ENCODE measurements around the gene ATP8B4. TPM values are rescaled to one million over a fixed set of nuclear protein-coding genes. Genes with fewer than 3 reads are reported as not detected.
A peak's percentile ranks its signal among the peaks of the same experiment; 100 is the strongest.

ATP8B4 gene
- total RNA-seq, 1 donor from 2014 or later: 9.8 TPM

DNA sequence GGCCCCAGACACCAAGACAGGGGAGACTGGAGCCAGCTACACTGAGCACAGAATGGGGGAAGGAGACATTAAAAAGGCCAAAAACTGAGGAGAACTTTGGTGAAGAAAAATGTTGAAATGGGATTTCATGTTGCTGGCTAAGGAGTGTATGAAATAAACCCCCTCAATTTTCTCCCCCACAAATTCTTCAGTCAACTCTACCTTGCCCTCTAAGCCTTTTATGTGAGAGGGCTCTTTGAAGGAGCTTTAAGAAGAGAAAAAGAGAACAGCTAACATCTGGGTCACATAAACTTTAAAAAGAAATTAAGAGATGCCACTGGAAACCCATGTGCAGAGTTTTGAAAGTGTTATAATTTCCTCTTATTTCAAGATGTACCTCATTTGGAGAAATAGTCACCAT is 88.6 kb downstream of the ATP8B4 start:
- H3K4me3 ChIP-seq: no peak overlapping the region
- H3K9me3 ChIP-seq: no peaks in the 10 kb centered on the region
- intact Hi-C loops (cut with DNase I): no loop called here
- H3K4me1 ChIP-seq: no peaks in the 10 kb centered on the region
- DNase-seq (ENCODE audit: extremely low spot score in 2 of 2): no peak
- H3K27ac ChIP-seq: no peak overlapping the region
- TF ChIP-seq, protein P1, sequence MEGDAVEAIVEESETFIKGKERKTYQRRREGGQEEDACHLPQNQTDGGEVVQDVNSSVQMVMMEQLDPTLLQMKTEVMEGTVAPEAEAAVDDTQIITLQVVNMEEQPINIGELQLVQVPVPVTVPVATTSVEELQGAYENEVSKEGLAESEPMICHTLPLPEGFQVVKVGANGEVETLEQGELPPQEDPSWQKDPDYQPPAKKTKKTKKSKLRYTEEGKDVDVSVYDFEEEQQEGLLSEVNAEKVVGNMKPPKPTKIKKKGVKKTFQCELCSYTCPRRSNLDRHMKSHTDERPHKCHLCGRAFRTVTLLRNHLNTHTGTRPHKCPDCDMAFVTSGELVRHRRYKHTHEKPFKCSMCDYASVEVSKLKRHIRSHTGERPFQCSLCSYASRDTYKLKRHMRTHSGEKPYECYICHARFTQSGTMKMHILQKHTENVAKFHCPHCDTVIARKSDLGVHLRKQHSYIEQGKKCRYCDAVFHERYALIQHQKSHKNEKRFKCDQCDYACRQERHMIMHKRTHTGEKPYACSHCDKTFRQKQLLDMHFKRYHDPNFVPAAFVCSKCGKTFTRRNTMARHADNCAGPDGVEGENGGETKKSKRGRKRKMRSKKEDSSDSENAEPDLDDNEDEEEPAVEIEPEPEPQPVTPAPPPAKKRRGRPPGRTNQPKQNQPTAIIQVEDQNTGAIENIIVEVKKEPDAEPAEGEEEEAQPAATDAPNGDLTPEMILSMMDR (IDR thresholded peaks at IDR 0.05): no peak
- TF ChIP-seq POLR2AphosphoS5 (IDR thresholded peaks at IDR 0.05; ENCODE audit: insufficient read depth in 1 of 2, low read depth in 1 of 2) (no peak), POLR2A (IDR thresholded peaks at IDR 0.05) (no peak)
- no peaks in the 10 kb centered on the region for H3K27me3 ChIP-seq
- H3K36me3 ChIP-seq: no peaks in the 10 kb centered on the region

DNA sequence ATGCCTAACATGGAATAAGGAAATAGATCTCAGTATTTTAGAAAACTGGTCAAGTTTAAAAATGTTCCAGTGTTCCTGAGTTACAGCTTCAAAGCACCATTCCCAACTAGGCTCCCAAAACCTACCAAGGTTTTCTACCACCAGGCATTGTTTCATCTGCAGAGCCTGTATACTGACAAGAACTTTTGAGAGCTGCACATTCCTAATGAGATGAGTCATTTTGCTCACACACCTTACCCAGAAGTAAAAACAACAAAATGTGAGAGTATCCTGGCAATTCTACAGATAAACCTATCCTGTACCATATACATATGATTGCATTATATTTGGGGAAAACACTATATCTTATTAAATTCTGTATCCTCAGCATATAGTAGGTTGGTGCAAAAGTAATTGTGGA is 90.7 kb downstream of the ATP8B4 start:
- TF ChIP-seq, protein P1 (IDR thresholded peaks at IDR 0.05): no peak
- TF ChIP-seq POLR2A (IDR thresholded peaks at IDR 0.05) (no peak), POLR2AphosphoS5 (IDR thresholded peaks at IDR 0.05; ENCODE audit: insufficient read depth in 1 of 2, low read depth in 1 of 2) (no peak)
- intact Hi-C loops (cut with DNase I): no loop called here
- no peak overlapping the region for H3K27ac ChIP-seq

DNA sequence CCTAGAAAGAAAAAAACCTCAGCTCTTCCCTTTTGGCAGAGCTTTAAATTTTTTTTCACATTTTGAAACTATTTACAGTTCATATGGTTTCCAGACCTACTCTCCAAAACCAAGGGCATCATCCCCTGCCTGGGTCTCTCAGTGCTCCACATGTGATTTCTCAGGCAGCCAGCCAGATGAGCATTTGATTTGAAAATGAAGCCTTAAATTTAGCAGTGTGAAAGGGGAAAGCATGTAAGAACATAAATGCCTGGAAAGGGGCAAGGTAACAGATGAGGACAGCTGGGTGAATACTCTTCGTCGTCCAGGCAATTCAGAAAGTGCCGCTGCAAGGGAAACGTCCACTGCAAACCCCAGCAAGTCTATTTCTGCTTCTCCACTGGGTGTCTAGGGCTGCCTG is 94.8 kb downstream of the ATP8B4 start:
- no peaks in the 10 kb centered on the region for H3K9me3 ChIP-seq
- H3K27me3 ChIP-seq: no peaks in the 10 kb centered on the region
- no peak overlapping the region for H3K27ac ChIP-seq
- H3K4me1 ChIP-seq: peaks cover 7% of the 10 kb centered on the region
- TF ChIP-seq, protein P1 (IDR thresholded peaks at IDR 0.05): no peak
- TF ChIP-seq POLR2AphosphoS5 (IDR thresholded peaks at IDR 0.05; ENCODE audit: insufficient read depth in 1 of 2, low read depth in 1 of 2): no peak
- no peak for TF ChIP-seq POLR2A (IDR thresholded peaks at IDR 0.05)
- H3K4me3 ChIP-seq: peak overlapping the region in 1 of 2 donors; percentile 25
- no peak for DNase-seq (ENCODE audit: extremely low spot score in 2 of 2)
- H3K36me3 ChIP-seq: no peaks in the 10 kb centered on the region
- intact Hi-C loops (cut with DNase I): no loop called here

More for the DNA sequence above, 90.7 kb downstream of the ATP8B4 start:
- no peak for DNase-seq (ENCODE audit: extremely low spot score in 2 of 2)
- peaks cover 7% of the 10 kb centered on the region for H3K4me1 ChIP-seq
- no peak overlapping the region for H3K4me3 ChIP-seq
- H3K9me3 ChIP-seq: no peaks in the 10 kb centered on the region
- no peaks in the 10 kb centered on the region for H3K36me3 ChIP-seq
- no peaks in the 10 kb centered on the region for H3K27me3 ChIP-seq

DNA sequence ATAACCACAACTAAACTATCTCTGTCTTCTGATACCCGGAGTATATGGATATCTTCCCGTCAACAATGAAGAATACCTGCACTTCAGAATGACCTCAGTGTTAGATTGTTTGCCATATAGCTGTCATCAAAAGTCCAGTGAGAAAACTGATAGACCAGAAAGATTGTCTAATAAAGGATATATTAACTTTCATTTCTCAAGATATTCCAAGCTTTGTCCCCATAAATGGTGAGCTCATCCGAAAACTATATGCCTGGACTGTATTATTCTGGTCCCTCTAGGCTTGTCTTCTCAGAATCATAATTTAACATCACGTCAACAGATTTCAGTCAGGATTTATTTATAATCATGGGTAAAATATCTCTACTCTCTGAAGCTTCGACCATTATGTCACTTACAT is 100.5 kb downstream of the ATP8B4 start:
- TF ChIP-seq, protein P1 (IDR thresholded peaks at IDR 0.05): no peak
- TF ChIP-seq POLR2AphosphoS5 (IDR thresholded peaks at IDR 0.05; ENCODE audit: insufficient read depth in 1 of 2, low read depth in 1 of 2) (no peak), POLR2A (IDR thresholded peaks at IDR 0.05) (no peak)
- Histone ChIP-seq H3K4me1 (no peaks in the 10 kb centered on the region), H3K4me3 (no peak overlapping the region), H3K36me3 (no peaks in the 10 kb centered on the region), H3K9me3 (no peaks in the 10 kb centered on the region), H3K27ac (no peak overlapping the region), H3K27me3 (no peaks in the 10 kb centered on the region)
- no peak for DNase-seq (ENCODE audit: extremely low spot score in 2 of 2)
- intact Hi-C loops (cut with DNase I): no loop called here

DNA sequence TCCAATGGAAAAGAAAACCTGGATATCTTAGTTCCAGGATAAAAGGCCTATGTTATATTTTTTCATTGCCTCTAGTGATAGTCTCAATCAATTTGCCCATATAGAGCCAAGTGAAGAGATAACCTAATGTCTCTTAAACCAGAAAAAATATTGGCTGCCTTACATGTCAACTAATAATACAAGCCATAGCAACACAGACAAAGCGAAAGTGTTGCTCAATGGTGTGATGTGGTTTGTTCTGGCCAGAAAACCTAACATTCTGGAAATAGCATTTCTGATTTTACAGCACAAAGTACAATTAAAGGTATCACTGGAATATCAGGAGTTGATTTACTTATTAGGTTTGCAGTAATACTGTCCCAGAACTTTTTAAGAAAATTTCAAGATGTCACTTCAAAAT is 101.5 kb downstream of the ATP8B4 start:
- TF ChIP-seq POLR2A (IDR thresholded peaks at IDR 0.05) (no peak), POLR2AphosphoS5 (IDR thresholded peaks at IDR 0.05; ENCODE audit: insufficient read depth in 1 of 2, low read depth in 1 of 2) (no peak)
- TF ChIP-seq, protein P1 (IDR thresholded peaks at IDR 0.05): no peak
- no peak for DNase-seq (ENCODE audit: extremely low spot score in 2 of 2)
- H3K27me3 ChIP-seq: no peaks in the 10 kb centered on the region
- H3K4me3 ChIP-seq: no peak overlapping the region
- intact Hi-C loops (cut with DNase I): no loop called here
- H3K27ac ChIP-seq: no peak overlapping the region
- H3K9me3 ChIP-seq: no peaks in the 10 kb centered on the region
- H3K36me3 ChIP-seq: no peaks in the 10 kb centered on the region
- no peaks in the 10 kb centered on the region for H3K4me1 ChIP-seq
